IPS-NIHi11 (cell line): Measurements from ENCODE around the gene NPAS4.
"Not testable (repeated sequence)": the region's sequence is repeated elsewhere in the genome, so short reads cannot be mapped to it uniquely, and the experiment has no call there.

ENCODE experiments used
- DNase-seq: peaks from one replicate; pipeline ENCODE4 v3.0.0; 2012; ENCODE audit warnings: mixed read lengths, low spot score

The NPAS4 gene

GRCh38 chr11:66418168-66418985 is 2.5 kb upstream of the NPAS4 start:
- DNase-seq, result peak; percentile 78

DNA sequence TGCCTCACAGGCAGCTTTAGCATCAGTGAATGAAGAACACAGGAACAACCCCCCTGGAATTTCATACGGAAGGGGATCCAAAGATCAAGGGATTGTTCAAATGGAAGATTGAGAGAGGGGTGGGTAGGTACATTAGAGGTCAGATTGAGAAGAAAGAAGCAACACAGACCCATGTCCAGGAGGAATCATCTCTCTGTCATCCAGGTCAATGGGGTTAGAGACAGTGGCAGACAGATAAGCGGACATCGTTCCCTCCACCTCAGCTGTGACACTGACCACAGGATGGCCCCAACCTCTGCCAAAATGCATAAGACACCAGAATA is 1.9 kb upstream of the NPAS4 start:
- DNase-seq, result no peak

- peak; percentile 80 for DNase-seq
Observed at GRCh38 chr11:66419825-66420224, 1.0 kb upstream of the NPAS4 start.

DNA sequence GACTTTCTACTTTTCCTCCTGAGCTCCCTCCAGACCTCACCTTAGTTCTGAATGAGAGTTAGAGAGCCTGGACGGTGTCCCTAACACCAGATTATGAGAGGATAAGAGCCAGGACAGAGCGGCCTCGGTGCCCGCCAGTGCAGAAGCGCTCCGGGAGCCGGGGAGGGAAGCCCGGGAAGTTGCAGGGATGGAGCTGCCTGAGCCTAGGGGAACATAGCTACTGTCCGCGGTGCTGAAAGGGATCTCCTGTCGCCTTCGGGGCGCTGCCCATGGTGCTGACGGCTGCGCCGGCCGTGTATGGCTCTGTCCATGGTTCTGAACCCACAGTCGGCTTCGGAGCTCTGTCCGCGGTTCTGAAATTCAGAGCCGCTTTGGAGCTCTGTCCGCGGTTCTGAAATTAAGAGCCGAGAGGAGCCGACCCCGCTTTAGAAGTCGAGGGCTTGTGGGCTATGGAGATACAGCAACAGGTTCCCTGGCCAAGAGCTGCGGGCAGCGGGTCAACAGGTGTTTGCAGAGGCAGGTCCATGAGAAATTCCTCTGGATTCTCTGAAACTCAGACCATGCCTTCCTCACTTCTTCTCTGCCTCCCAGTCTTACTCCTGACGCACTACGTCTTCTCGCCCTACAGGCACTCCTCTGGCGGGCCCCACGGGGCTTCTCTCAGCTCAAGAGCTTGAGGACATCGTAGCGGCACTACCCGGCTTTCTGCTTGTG is 814 bp downstream of the NPAS4 start:
- peak; percentile 91 for DNase-seq

DNA sequence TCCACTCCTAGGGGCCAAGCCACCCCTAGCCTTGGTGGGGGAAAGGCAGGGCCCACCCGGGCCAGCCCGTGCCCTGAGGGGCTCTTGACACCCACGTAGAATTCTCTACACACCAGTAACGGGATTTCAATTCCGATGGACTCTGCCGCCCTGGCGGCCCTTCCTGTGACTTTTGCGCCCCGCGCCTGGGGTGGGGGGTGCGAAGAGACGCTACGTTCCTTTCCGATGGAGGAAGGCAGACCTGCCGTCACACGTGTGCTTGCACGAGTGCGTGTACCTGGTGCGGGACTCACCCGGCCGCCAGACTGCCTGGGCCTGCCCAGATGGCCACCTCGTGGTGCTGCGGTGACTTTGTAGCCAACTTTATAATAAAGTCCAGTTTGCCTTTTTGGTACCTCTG is 5.5 kb downstream of the NPAS4 start:
- DNase-seq, result no peak

GRCh38 chr11:66428933-66429332 is 8.1 kb downstream of the NPAS4 start:
- no peak for DNase-seq

- DNase-seq, result peak; percentile 79
Observed at GRCh38 chr11:66429983-66430602, 9.3 kb downstream of the NPAS4 start.

- DNase-seq, result not testable (repeated sequence)
Observed at GRCh38 chr11:66431287-66431686, 10.5 kb downstream of the NPAS4 start.

DNA sequence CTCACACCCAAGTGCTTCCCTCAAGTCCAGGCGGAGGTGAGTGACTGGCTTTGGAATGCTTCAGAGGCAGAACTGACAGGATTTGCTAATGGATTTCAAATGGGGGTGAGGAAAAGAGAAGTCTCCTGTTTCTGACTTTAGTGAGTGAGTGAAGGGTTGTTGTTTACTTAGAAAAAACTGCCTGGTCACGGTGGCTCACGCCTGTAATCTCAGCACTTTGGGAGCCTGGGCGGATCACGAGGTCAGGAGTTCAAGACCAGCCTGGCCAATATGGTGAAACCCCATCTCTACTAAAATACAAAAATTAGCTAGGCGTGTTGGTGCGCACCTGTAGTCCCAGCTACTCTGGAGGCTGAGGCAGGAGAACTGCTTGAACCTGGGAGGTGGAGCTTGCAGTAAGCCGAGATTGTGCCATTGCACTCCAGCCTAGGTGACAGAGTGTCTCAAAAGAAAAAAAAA is 11.1 kb downstream of the NPAS4 start:
- DNase-seq, result not testable (repeated sequence)

DNA sequence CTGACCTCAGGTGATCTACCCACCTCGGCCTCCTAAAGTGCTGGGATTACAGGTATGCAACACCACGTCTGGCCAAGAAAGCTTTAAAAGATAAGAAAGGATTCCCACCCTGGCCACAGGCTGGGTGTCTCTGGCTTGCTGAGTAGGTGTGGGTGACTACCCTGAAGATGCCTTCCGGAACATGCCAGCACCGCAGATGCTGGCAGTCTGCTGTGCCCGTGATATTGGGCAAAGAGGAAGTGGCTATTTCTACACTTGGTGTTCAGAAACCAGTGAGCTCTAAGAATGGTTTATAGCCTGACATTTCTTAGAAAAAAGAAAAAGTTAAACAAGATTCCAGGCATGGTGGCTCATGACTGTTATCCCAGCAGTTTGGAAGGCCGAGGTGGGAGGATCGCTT is 11.8 kb downstream of the NPAS4 start:
- DNase-seq, result no peak

GRCh38 chr11:66437979-66438503 is 17.2 kb downstream of the NPAS4 start:
- DNase-seq, result no peak

- DNase-seq, result peak; percentile 94
Observed at GRCh38 chr11:66438504-66439466, 17.9 kb downstream of the NPAS4 start, which contains the start of gene MRPL11. Gene MRPL11, minus strand, starts transcription at chr11:66438848. Its CDS starts 94 bp downstream, at chr11:66438754.

GRCh38 chr11:66440101-66440939 is 19.5 kb downstream of the NPAS4 start:
- DNase-seq, result not testable (repeated sequence)

DNA sequence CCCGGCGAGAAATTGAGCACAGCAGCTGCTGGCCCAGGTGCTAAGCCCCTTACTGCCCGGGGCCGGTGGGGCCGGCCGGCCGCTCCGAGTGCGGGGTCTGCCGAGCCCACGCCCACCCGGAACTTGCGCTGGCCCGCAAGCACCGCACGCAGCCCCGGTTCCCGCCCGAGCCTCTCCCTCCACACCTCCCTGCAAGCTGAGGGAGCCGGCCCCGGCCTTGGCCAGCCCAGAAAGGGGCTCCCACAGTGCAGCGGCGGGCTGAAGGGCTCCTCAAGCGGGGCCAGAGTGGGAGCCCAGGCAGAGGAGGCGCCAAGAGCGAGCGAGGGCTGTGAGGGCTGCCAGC is 20.1 kb downstream of the NPAS4 start:
- DNase-seq, result not testable (repeated sequence)

DNA sequence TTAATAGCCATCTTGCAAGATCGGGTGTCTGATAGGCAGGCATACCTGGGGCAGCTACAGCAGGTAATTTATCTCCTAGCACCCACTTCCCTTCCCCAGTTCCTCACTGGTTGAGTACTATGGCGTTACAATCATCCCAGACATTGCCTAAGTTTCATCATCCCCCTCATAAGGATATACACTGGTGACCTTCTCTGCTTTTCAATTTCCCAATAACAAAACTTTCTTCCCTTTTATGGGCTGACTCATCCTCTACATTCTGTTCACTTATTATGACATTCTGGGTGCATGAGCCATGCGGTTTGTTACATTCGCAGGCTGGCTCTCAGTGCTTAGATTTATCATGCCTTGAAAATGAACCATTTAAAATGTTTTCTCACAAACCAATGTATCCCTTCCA is 22.8 kb downstream of the NPAS4 start:
- DNase-seq, result no peak

DNA sequence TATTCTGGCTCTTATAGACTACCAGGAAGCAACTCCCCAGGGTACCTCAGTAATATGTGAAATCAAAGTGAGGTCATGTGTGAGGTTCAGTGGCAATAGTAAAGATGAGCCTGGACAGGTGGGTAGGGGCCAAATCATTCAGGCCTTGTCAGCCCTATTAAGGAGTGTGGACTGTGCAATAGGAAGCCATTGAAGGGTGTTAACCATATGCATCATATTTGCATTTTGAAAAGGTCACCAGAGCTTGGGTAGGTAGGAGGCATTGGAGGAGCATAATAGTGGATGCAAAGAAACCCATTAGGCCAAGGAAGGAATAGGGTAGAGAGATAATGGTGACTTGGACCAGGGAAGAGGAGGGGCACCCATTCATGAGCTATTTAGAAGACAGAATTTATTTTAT is 26.2 kb downstream of the NPAS4 start:
- DNase-seq, result no peak

DNA sequence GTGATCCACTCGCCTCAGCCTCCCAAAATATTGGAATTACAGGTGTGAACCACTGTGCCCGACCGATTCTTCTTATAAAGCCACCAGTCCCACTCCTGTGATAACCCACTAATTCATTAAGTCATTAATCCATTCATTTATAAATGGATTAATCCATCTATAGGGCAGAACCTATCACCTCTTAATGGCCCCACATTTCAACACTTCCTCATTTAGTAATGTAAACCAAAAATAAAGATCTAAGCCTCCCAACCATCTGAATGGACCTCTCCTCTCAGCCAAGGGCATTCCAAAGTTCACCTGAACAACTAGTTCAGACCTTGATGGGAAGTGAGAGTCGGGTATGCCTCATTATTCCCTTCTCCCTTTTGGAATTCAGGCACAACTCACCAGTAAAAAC is 27.7 kb downstream of the NPAS4 start:
- no peak for DNase-seq

- no peak for DNase-seq
Observed at GRCh38 chr11:66450560-66450959, 29.7 kb downstream of the NPAS4 start.

GRCh38 chr11:66451663-66452062 is 30.8 kb downstream of the NPAS4 start:
- no peak for DNase-seq

DNA sequence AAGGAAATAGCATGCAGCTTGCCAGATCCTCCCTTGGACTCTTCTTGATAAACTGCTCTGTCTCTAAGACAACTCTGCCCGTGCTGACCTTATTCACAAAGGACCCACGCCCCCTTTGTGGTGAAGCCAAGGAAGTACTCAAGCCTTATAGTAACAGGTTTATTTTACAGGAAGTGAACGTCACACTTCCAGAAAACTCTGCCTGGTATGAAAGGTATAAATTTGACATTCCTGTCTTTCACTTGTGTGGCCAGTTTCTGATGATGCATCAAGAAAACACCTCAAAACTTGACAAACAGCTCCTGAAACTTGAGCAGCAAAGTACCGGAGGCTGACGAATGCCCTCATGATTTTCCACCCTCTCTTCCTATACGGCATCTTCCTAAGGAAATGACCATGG is 33.4 kb downstream of the NPAS4 start:
- DNase-seq, result no peak

DNA sequence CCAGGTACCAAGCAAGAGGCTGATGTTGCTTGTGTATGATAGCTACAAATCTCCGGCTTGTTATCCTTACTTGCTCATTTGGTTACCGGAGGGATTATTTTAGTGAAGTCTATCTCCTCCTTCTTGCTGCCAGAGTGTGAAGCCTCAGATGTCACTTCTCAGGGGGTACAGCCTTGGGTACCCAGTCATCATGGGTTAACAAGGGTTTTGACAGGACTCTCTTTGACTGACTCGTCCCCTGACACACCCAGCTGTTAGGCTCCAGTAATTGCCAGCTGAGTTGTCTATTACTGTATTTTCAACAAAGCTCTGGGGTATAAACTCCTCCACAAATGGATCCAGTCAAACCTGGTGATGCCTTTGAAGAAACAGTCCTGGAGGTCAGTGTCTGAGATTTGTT is 34.0 kb downstream of the NPAS4 start:
- DNase-seq, result no peak
